Vagina (tissue), 2 donors: Measurements from ENCODE around the gene GLCE. TPM values are rescaled to one million over a fixed set of nuclear protein-coding genes. Genes with fewer than 3 reads are reported as not detected.
"Not testable (repeated sequence)": the region's sequence is repeated elsewhere in the genome, so short reads cannot be mapped to it uniquely, and the experiment has no call there.

ENCODE experiments used
- DNase-seq, 2 donors: peaks; one replicate each; pipeline ENCODE4 v3.0.0-alpha.2; 2017; ENCODE audit errors: extremely low spot score in 2 of 2
- H3K27ac ChIP-seq: fragments of 200-600 bp; sonication (generic); one replicate; pipeline ENCODE4 v1.5.1; 2019
- H3K27me3 ChIP-seq: fragments of 200-600 bp; sonication (generic); one replicate; pipeline ENCODE4 v1.5.1; 2019
- H3K36me3 ChIP-seq, 2 donors: fragments of 200-600 bp; sonication (generic); one replicate each; pipeline ENCODE4 v1.5.1; 2017 to 2019
- H3K4me1 ChIP-seq: fragments of 200-600 bp; sonication (generic); one replicate; pipeline ENCODE4 v1.5.1; 2019
- H3K4me3 ChIP-seq, 2 donors: fragments of 200-600 bp; sonication (generic); 1 replicate in 1 of 2; 2 replicates in 1 of 2; pipeline ENCODE4 v1.5.1; 2016 to 2019
- H3K9me3 ChIP-seq: fragments of 200-600 bp; sonication (generic); one replicate; pipeline ENCODE4 v1.5.1; 2019
- CTCF ChIP-seq, 3 experiments: fragments of 450-650 bp in 2 of 3; fragments of 200-600 bp in 1 of 3; sonication (generic) in 1 of 3; IDR thresholded peaks; one replicate each; pipeline ENCODE4 v1.5.1; 2017 to 2019; ENCODE audit warnings: antibody characterized with exemption in 3 of 3, mild to moderate bottlenecking in 2 of 3, moderate library complexity in 2 of 3
- POLR2A ChIP-seq, 2 donors: fragments of 450-650 bp; IDR thresholded peaks; one replicate each; pipeline ENCODE4 v1.6.1; 2017; ENCODE audit warnings: antibody characterized with exemption in 2 of 2, mild to moderate bottlenecking in 2 of 2, moderate library complexity in 2 of 2
- POLR2AphosphoS5 ChIP-seq, 2 donors: sonication (generic); formaldehyde crosslinking; IDR thresholded peaks; one replicate each; pipeline ENCODE4 v1.9.0; 2017; ENCODE audit warnings: antibody characterized with exemption in 2 of 2, mild to moderate bottlenecking in 2 of 2, low read depth in 1 of 2; ENCODE audit not compliant: insufficient read depth in 1 of 2
- intact Hi-C: fragments of 100-400 bp; cut with DNase I; formaldehyde crosslinking; loops from one replicate; pipeline ENCODE4 v1.15.1; 2023
- total RNA-seq: library from RNA; depleted of rRNA; stranded (reverse); fragments of >200 nt; gene quantifications from one replicate; pipeline ENCODE4 v1.2.3, GENCODE V29; 2016

GLCE gene
- total RNA-seq, 1 donor from 2014 or later = 16.5 TPM

DNA sequence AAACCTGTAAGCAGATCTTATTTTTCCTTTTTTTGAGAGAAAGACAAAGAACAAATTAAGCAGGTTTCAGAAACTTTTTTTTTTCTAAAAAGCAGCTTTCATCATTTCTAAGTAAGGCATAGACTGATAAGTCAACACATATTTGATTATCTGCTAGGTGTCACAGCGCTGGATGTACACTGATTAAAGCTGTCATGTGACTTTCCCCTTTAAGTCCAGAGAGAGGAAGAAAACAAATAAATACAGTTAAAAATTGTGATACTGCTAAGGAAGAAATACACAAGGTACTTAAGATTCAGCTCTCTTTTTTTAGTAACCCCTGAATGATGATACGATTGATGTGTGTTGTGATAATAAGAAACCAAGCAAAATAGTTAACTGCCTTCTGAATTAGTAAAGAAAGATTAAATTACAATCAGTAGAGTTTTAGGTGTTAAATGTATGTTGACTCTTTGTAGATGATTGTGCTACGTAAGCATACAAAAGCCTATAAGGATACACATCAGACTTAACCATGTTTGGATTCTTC, 2.8 kb downstream of the GLCE start:
- Histone ChIP-seq H3K27ac (no peak overlapping the region), H3K9me3 (no peaks in the 10 kb centered on the region), H3K4me1 (peaks cover 10% of the 10 kb centered on the region), H3K27me3 (no peaks in the 10 kb centered on the region), H3K4me3 (no peak overlapping the region), H3K36me3 (no peaks in the 10 kb centered on the region)
- DNase-seq = no peak
- TF ChIP-seq POLR2A (IDR thresholded peaks at IDR 0.05) (no peak), CTCF (IDR thresholded peaks at IDR 0.05) (no peak), POLR2AphosphoS5 (IDR thresholded peaks at IDR 0.05; ENCODE audit: insufficient read depth in 1 of 2, low read depth in 1 of 2) (no peak)
- intact Hi-C loops = loop anchor here (5.0 kb wide), 1 partner anchor 81 kb away; no protein-coding TSS in a partner anchor

GRCh38 chr15:69164807-69165636, 4.6 kb downstream of the GLCE start:
- H3K27ac ChIP-seq = no peak overlapping the region
- DNase-seq = no peak
- peaks cover 10% of the 10 kb centered on the region for H3K4me1 ChIP-seq
- TF ChIP-seq POLR2A (IDR thresholded peaks at IDR 0.05) (no peak), POLR2AphosphoS5 (IDR thresholded peaks at IDR 0.05; ENCODE audit: insufficient read depth in 1 of 2, low read depth in 1 of 2) (no peak), CTCF (IDR thresholded peaks at IDR 0.05) (no peak)
- no peaks in the 10 kb centered on the region for H3K27me3 ChIP-seq
- no peaks in the 10 kb centered on the region for H3K9me3 ChIP-seq
- intact Hi-C loops = loop anchor here (5.0 kb wide), 1 partner anchor 83 kb away; no protein-coding TSS in a partner anchor
- no peaks in the 10 kb centered on the region for H3K36me3 ChIP-seq
- H3K4me3 ChIP-seq = no peak overlapping the region

GRCh38 chr15:69165637-69166025, 5.2 kb downstream of the GLCE start:
- Histone ChIP-seq H3K27me3 (no peaks in the 10 kb centered on the region), H3K4me3 (no peak overlapping the region), H3K9me3 (no peaks in the 10 kb centered on the region), H3K4me1 (peaks cover 10% of the 10 kb centered on the region), H3K27ac (no peak overlapping the region), H3K36me3 (no peaks in the 10 kb centered on the region)
- TF ChIP-seq POLR2A (IDR thresholded peaks at IDR 0.05) = no peak
- TF ChIP-seq POLR2AphosphoS5 (IDR thresholded peaks at IDR 0.05; ENCODE audit: insufficient read depth in 1 of 2, low read depth in 1 of 2) = no peak
- no peak for TF ChIP-seq CTCF (IDR thresholded peaks at IDR 0.05)
- DNase-seq = no peak
- intact Hi-C loops = no loop called here

DNA sequence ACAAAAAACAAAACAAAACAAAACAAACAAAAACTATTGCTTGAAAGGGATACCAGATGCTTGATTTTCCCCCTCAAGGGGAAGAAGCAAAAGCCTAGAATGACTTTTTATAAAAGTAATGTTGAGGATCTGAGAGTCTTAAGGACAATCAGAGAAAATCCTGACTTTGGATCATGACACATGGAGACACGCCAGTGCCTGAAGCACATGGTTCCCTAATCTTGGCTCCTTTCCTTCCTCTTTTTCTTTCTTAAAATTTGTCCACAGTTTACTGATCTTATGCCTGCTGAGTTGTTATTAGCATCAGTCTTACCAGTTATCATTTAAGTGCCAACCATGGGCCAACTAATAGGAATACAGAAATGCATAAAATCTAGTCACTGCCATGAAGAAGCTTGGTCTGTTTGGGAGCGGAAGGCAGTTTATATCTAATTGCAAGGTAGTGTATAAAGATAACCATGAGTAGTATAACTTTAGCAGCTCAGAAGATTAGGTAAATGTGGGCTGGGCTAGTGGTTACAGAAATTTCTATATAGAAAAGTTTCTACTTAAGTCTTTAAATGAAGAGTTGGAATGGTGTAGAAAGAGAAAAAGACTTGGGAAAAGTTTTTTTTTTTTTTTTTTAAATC, 6.9 kb downstream of the GLCE start:
- no peak overlapping the region for H3K27ac ChIP-seq
- H3K4me1 ChIP-seq = no peaks in the 10 kb centered on the region
- H3K36me3 ChIP-seq = no peaks in the 10 kb centered on the region
- H3K27me3 ChIP-seq = no peaks in the 10 kb centered on the region
- no peaks in the 10 kb centered on the region for H3K9me3 ChIP-seq
- H3K4me3 ChIP-seq = no peak overlapping the region
- intact Hi-C loops = no loop called here
- TF ChIP-seq POLR2A (IDR thresholded peaks at IDR 0.05) (no peak), CTCF (IDR thresholded peaks at IDR 0.05) (no peak), POLR2AphosphoS5 (IDR thresholded peaks at IDR 0.05; ENCODE audit: insufficient read depth in 1 of 2, low read depth in 1 of 2) (no peak)
- DNase-seq = no peak

- H3K36me3 ChIP-seq, H3K4me1 ChIP-seq, H3K9me3 ChIP-seq, H3K27me3 ChIP-seq, H3K4me3 ChIP-seq, H3K27ac ChIP-seq, intact Hi-C loops, DNase-seq: not testable (repeated sequence)
Observed at GRCh38 chr15:69168361-69168760, 7.9 kb downstream of the GLCE start.

GRCh38 chr15:69169540-69169939, 9.1 kb downstream of the GLCE start:
- H3K27me3 ChIP-seq, H3K9me3 ChIP-seq, DNase-seq, intact Hi-C loops, H3K4me3 ChIP-seq, H3K27ac ChIP-seq, H3K4me1 ChIP-seq, H3K36me3 ChIP-seq: not testable (repeated sequence)
